Ishikawa (cell line): ENCODE measurements around the gene JAKMIP3.

Source experiments
- CEBPB ChIP-seq: IDR thresholded peaks from 2 replicates; pipeline ENCODE4 v1.6.1; 2012
- FOXM1 ChIP-seq: IDR thresholded peaks from 2 replicates; pipeline ENCODE4 v1.6.1; 2012; ENCODE audit warnings: low read depth, borderline replicate concordance
- RAD21 ChIP-seq: IDR thresholded peaks from 2 replicates; pipeline ENCODE4 v1.6.1; 2012; ENCODE audit warnings: low read depth
- TAF1 ChIP-seq: IDR thresholded peaks from 2 replicates; pipeline ENCODE4 v1.6.1; 2012; ENCODE audit warnings: low read depth, mild to moderate bottlenecking
- YY1 ChIP-seq: IDR thresholded peaks from 2 replicates; pipeline ENCODE4 v1.6.1; 2012; ENCODE audit warnings: low read depth
- TF ChIP-seq, protein P1 (sequence below): IDR thresholded peaks from 2 replicates; pipeline ENCODE4 v1.6.1; 2012

DNA sequence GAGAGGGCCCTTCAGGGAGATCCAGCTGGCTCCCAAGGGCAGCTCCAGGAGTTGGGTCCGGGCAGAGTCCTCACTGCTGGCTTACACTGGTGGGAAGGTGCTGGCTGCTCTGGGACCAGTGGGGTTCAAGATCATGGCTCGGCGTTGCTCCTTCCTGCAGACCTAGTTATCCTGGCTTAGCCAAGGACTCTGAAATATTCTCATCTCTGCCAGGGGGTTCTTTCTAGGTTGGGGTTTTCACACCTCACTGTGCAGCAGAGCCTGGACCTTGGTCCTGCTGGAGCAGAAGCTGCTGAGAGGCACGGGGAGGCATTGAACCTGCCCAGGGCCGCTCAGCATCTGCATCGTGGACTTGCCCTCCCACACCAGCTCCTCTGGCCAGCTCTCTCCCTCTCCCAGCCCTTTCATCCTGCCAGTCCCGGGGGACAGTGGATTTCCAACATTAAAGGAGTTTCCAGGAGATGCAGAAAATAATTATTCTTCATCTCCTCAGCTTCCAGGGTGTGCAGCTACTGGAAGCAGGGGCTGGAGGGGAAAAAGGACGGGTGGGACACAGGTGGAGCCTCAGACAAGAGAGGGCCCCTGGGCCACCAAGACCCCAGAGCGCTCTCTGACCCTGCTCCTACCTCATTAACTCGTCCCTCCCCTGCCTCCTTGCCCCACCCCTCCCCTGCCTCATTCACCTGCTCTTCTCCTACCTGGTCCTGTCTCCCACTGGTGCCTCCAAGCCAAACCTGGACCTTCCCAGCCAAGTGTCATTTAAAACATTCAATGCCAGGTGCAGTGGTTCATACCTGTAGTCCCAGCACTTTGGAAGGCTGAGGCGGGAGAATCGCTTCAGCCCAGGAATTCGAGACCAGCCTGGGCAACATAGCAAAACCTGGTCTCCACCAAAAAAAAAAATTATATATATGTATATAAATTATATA lies 42.5 kb downstream of the JAKMIP3 start:
- TF ChIP-seq RAD21 = no peak
- TF ChIP-seq TAF1 = no peak
- TF ChIP-seq YY1 = no peak
- TF ChIP-seq FOXM1 = no peak
- TF ChIP-seq, protein P1, sequence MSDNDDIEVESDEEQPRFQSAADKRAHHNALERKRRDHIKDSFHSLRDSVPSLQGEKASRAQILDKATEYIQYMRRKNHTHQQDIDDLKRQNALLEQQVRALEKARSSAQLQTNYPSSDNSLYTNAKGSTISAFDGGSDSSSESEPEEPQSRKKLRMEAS = no peak
- no peak for TF ChIP-seq CEBPB
